ENCODE measurements around the gene TBL1X.
"Not testable (repeated sequence)": the region's sequence is repeated elsewhere in the genome, so short reads cannot be mapped to it uniquely, and the experiment has no call there.

Gene TBL1X

GRCh38 chrX:9522378-9523155 lies 57.7 kb downstream of the TBL1X start:
- no peaks in the 10 kb centered on the region for H3K9me3 Mint-ChIP-seq
- no peak overlapping the region for H3K27ac Mint-ChIP-seq
- no peak for ATAC-seq (ENCODE audit: low read depth)
- DNase-seq (ENCODE audit: low spot score in 2 of 2) = no peak
- H3K27me3 Mint-ChIP-seq = no peaks in the 10 kb centered on the region
- peaks cover 19% of the 10 kb centered on the region for H3K4me1 Mint-ChIP-seq
- H3K4me3 Mint-ChIP-seq = no peak overlapping the region
- peaks cover 2% of the 10 kb centered on the region for H3K36me3 Mint-ChIP-seq

GRCh38 chrX:9525511-9526248 lies 60.8 kb downstream of the TBL1X start:
- peak overlapping the region; percentile 91 for H3K27ac Mint-ChIP-seq
- ATAC-seq (ENCODE audit: low read depth) (peak; percentile 42), DNase-seq (ENCODE audit: low spot score in 2 of 2) (no peak)
- H3K36me3 Mint-ChIP-seq = peaks cover 2% of the 10 kb centered on the region
- no peaks in the 10 kb centered on the region for H3K9me3 Mint-ChIP-seq
- peak overlapping the region; percentile 86 for H3K4me3 Mint-ChIP-seq
- no peaks in the 10 kb centered on the region for H3K27me3 Mint-ChIP-seq
- peaks cover 20% of the 10 kb centered on the region for H3K4me1 Mint-ChIP-seq

- H3K36me3 Mint-ChIP-seq = peaks cover 2% of the 10 kb centered on the region
- H3K4me1 Mint-ChIP-seq = peaks cover 21% of the 10 kb centered on the region
- H3K4me3 Mint-ChIP-seq = no peak overlapping the region
These were observed 62.1 kb downstream of the TBL1X start for GRCh38 chrX:9526965-9527364.

GRCh38 chrX:9528498-9528897 lies 63.6 kb downstream of the TBL1X start:
- peaks cover 25% of the 10 kb centered on the region for H3K4me1 Mint-ChIP-seq
- no peaks in the 10 kb centered on the region for H3K27me3 Mint-ChIP-seq
- ATAC-seq (ENCODE audit: low read depth) (no peak), DNase-seq (ENCODE audit: low spot score in 2 of 2) (no peak)
- H3K4me3 Mint-ChIP-seq = no peak overlapping the region
- H3K9me3 Mint-ChIP-seq = no peaks in the 10 kb centered on the region
- peaks cover 2% of the 10 kb centered on the region for H3K36me3 Mint-ChIP-seq
- H3K27ac Mint-ChIP-seq = no peak overlapping the region

More at GRCh38 chrX:9526965-9527364, 62.1 kb downstream of the TBL1X start:
- no peaks in the 10 kb centered on the region for H3K9me3 Mint-ChIP-seq
- H3K27ac Mint-ChIP-seq = no peak overlapping the region
- DNase-seq (ENCODE audit: low spot score in 2 of 2) (no peak), ATAC-seq (ENCODE audit: low read depth) (no peak)
- H3K27me3 Mint-ChIP-seq = no peaks in the 10 kb centered on the region

- Mint-ChIP-seq H3K4me3 (no peak overlapping the region), H3K36me3 (peaks cover 2% of the 10 kb centered on the region), H3K27ac (no peak overlapping the region), H3K9me3 (no peaks in the 10 kb centered on the region), H3K27me3 (no peaks in the 10 kb centered on the region), H3K4me1 (peaks cover 30% of the 10 kb centered on the region)
- DNase-seq (ENCODE audit: low spot score in 2 of 2) = no peak
- no peak for ATAC-seq (ENCODE audit: low read depth)
These were observed 64.4 kb downstream of the TBL1X start for GRCh38 chrX:9529223-9529622.

- peak overlapping the region; percentile 74 for H3K4me3 Mint-ChIP-seq
- peaks cover 26% of the 10 kb centered on the region for H3K4me1 Mint-ChIP-seq
- ATAC-seq (ENCODE audit: low read depth) (peak; percentile 96), DNase-seq (ENCODE audit: low spot score in 2 of 2) (peak; percentile 23 to 45)
- H3K9me3 Mint-ChIP-seq = no peaks in the 10 kb centered on the region
- H3K36me3 Mint-ChIP-seq = peaks cover under 1% of the 10 kb centered on the region
- no peaks in the 10 kb centered on the region for H3K27me3 Mint-ChIP-seq
- peak overlapping the region; percentile 87 for H3K27ac Mint-ChIP-seq
These were observed 66.0 kb downstream of the TBL1X start for GRCh38 chrX:9530848-9531274.

- Mint-ChIP-seq H3K27ac (no peak overlapping the region), H3K4me3 (no peak overlapping the region), H3K36me3 (peaks cover 2% of the 10 kb centered on the region), H3K9me3 (no peaks in the 10 kb centered on the region), H3K4me1 (peaks cover 22% of the 10 kb centered on the region), H3K27me3 (no peaks in the 10 kb centered on the region)
- DNase-seq (ENCODE audit: low spot score in 2 of 2) = no peak
- no peak for ATAC-seq (ENCODE audit: low read depth)
These were observed 67.5 kb downstream of the TBL1X start for GRCh38 chrX:9532349-9532748.

- Mint-ChIP-seq H3K4me1 (peaks cover 21% of the 10 kb centered on the region), H3K36me3 (peaks cover 3% of the 10 kb centered on the region), H3K27me3 (no peaks in the 10 kb centered on the region), H3K27ac (peak overlapping the region; percentile 17), H3K9me3 (no peaks in the 10 kb centered on the region), H3K4me3 (no peak overlapping the region)
- no peak for DNase-seq (ENCODE audit: low spot score in 2 of 2)
- ATAC-seq (ENCODE audit: low read depth) = no peak
These were observed 68.8 kb downstream of the TBL1X start for GRCh38 chrX:9533611-9534010.

GRCh38 chrX:9534686-9535085 lies 69.8 kb downstream of the TBL1X start:
- Mint-ChIP-seq H3K4me1 (peaks cover 22% of the 10 kb centered on the region), H3K27ac (no peak overlapping the region), H3K4me3 (no peak overlapping the region), H3K9me3 (no peaks in the 10 kb centered on the region), H3K27me3 (no peaks in the 10 kb centered on the region), H3K36me3 (peaks cover 3% of the 10 kb centered on the region)
- DNase-seq (ENCODE audit: low spot score in 2 of 2) = no peak
- no peak for ATAC-seq (ENCODE audit: low read depth)

- Mint-ChIP-seq H3K4me3 (no peak overlapping the region), H3K36me3 (peaks cover 3% of the 10 kb centered on the region), H3K27ac (no peak overlapping the region), H3K27me3 (no peaks in the 10 kb centered on the region), H3K9me3 (no peaks in the 10 kb centered on the region), H3K4me1 (peaks cover 23% of the 10 kb centered on the region)
- no peak for DNase-seq (ENCODE audit: low spot score in 2 of 2)
- ATAC-seq (ENCODE audit: low read depth) = no peak
These were observed 70.2 kb downstream of the TBL1X start for GRCh38 chrX:9535101-9535500.

GRCh38 chrX:9536156-9536555 lies 71.3 kb downstream of the TBL1X start:
- DNase-seq (ENCODE audit: low spot score in 2 of 2); H3K9me3 Mint-ChIP-seq; ATAC-seq (ENCODE audit: low read depth); H3K27me3 Mint-ChIP-seq; H3K4me3 Mint-ChIP-seq; H3K36me3 Mint-ChIP-seq; H3K27ac Mint-ChIP-seq: not testable (repeated sequence)
- peaks cover 19% of the 10 kb centered on the region for H3K4me1 Mint-ChIP-seq

- H3K27me3 Mint-ChIP-seq = no peaks in the 10 kb centered on the region
- H3K4me1 Mint-ChIP-seq = peaks cover 19% of the 10 kb centered on the region
- no peak overlapping the region for H3K4me3 Mint-ChIP-seq
- ATAC-seq (ENCODE audit: low read depth) = no peak
- DNase-seq (ENCODE audit: low spot score in 2 of 2) = no peak
- no peak overlapping the region for H3K27ac Mint-ChIP-seq
- H3K9me3 Mint-ChIP-seq = no peaks in the 10 kb centered on the region
- peaks cover 3% of the 10 kb centered on the region for H3K36me3 Mint-ChIP-seq
These were observed 72.9 kb downstream of the TBL1X start for GRCh38 chrX:9537781-9538180.

- DNase-seq (ENCODE audit: low spot score in 2 of 2) = no peak
- H3K4me1 Mint-ChIP-seq = peaks cover 13% of the 10 kb centered on the region
- H3K4me3 Mint-ChIP-seq = no peak overlapping the region
- ATAC-seq (ENCODE audit: low read depth) = no peak
- no peak overlapping the region for H3K27ac Mint-ChIP-seq
- H3K36me3 Mint-ChIP-seq = peaks cover 3% of the 10 kb centered on the region
- no peaks in the 10 kb centered on the region for H3K9me3 Mint-ChIP-seq
- H3K27me3 Mint-ChIP-seq = no peaks in the 10 kb centered on the region
These were observed 73.7 kb downstream of the TBL1X start for GRCh38 chrX:9538544-9539045.

GRCh38 chrX:9539605-9540387 lies 74.9 kb downstream of the TBL1X start:
- Mint-ChIP-seq H3K36me3 (peaks cover 6% of the 10 kb centered on the region), H3K27me3 (no peaks in the 10 kb centered on the region), H3K4me1 (peaks cover 7% of the 10 kb centered on the region), H3K27ac (no peak overlapping the region), H3K4me3 (no peak overlapping the region), H3K9me3 (no peaks in the 10 kb centered on the region)
- no peak for DNase-seq (ENCODE audit: low spot score in 2 of 2)
- no peak for ATAC-seq (ENCODE audit: low read depth)

Measured in memory B cell (primary cell).